Measurements from ENCODE around the gene GTF2F2.

- TF ChIP-seq EZH2 (IDR thresholded peaks at IDR 0.05; ENCODE audit: low read depth, unreplicated experiment) (no peak), CTCF (conservative IDR thresholded peaks at IDR 0.05; ENCODE audit: low read depth in 2 of 2) (no peak), REST (IDR thresholded peaks at IDR 0.05; ENCODE audit: unreplicated experiment) (no peak), EZH2phosphoT487 (IDR thresholded peaks at IDR 0.05; ENCODE audit: unreplicated experiment) (no peak), ZNF331 (CRISPR knock-in tag; IDR thresholded peaks at IDR 0.05; ENCODE audit: low read depth) (no peak), JUNB (IDR thresholded peaks at IDR 0.05; ENCODE audit: unreplicated experiment) (no peak), POLR2AphosphoS5 (IDR thresholded peaks at IDR 0.05; ENCODE audit: low read depth) (no peak)
Observed at GRCh38 chr13:45178349-45179162, 58.2 kb downstream of the GTF2F2 start.

Data from GM23338 (cell line).